HG02943 (cell line): ENCODE measurements around the gene SLC25A41.

Experiments
- ATAC-seq: cut with Tn5 transposase; IDR thresholded peaks from one replicate; pipeline ENCODE4 v1.9.1; 2021; ENCODE audit warnings: mild to moderate bottlenecking, low read depth, moderate library complexity; ENCODE audit not compliant: unreplicated experiment

Gene SLC25A41

DNA sequence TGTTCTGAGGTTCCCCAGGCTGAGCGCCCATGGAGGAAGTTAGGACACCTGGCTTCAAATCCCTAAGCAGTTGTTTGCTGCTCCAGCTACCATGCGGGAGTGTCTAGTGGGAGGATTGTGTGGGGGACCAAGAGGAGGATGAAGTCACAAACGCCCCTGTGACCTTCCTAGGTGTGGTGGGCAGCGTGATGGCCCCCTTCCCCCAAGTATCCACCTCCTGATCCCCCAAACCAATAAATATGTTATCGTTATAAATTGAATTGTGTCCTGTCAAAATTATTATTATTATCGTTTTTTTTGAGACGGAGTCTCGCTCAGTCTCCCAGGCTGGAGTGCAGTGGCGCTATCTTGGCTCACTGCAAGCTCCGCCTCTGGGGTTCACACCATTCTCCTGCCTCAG, at the start of gene SLC25A41:
Gene SLC25A41 (minus strand): TSS at position 101 of the 400 bp plus-strand sequence. CDS start 70 bp downstream, at position 31.
- no peak for ATAC-seq

DNA sequence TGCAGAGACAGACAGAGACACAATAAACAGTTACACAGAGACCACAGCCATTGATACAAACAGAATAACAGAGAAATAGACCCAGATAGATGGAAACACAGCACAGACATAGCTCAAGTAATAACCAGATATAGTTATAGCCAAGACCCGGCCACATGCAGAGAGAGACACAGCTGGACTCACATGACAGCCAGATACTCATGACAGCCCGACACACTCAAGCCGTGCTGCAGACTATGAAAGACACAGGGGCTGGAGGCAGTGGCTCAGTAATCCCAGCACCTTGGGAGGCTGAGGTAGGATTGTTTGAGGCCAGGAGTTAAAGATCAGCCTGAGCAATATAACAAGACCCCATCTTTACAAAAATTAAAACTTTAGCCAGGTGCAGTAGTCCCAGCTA, 49.7 kb upstream of the SLC25A41 start:
- no peak for ATAC-seq

DNA sequence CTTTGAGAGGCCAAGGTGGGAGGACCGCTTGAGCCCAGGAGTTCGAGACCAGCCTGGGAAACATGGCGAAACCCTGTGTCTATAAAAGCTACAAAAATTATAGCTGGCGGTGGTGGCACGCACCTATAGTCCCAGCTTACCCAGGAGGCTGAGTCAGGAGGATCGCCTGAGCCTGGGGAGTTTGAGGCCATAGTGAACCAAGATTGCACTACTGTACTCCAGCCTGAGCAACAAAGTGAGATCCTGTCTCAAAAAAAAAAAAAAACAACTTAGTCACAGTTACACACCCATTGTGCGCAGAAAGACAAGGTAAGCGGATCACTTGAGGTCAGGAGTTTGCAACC, 48.8 kb upstream of the SLC25A41 start:
- ATAC-seq, result no peak

DNA sequence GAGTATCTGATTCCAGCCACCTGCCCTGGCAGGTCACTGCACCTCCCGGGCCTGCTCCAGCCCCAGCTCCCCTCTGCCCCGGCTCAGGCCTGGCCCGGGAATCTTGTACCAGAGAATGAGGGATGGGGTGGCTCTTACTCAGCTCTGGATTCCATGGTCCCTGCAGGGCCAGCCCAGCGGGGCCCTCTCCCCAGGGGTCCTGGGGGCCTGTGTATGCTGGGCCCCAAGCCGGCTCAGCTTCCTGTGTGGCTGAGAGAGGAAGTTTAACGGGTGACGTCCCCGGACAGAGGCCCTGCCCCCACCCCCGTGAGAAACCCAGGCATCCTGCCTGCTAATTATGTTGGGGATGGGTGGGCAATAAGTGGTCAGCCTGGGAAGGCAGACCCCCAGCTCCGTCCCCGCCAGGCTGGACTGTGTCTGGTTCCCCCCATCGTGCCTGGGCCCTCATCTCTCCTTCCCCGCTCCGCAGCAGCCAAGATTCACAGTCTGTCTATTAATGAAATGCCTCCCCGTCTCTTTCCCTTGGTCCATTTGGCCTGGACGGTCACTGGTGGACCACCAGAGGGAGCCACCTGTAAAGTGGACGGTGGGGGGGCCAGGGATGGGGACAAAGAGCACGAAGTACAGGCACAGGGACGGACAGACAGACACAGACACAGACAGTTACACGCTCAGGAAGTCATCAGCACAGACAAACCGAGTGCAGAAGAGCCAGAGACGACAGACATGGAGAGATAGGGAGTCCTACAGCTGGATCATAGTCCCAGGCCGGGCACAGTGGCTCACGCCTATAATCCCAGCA, 48.2 kb upstream of the SLC25A41 start, which contains the start of gene DENND1C:
Gene DENND1C (minus strand): TSS at position 247 of the 802 bp plus-strand sequence. CDS start 92 bp downstream, at position 155.
- peak; percentile 62 for ATAC-seq

DNA sequence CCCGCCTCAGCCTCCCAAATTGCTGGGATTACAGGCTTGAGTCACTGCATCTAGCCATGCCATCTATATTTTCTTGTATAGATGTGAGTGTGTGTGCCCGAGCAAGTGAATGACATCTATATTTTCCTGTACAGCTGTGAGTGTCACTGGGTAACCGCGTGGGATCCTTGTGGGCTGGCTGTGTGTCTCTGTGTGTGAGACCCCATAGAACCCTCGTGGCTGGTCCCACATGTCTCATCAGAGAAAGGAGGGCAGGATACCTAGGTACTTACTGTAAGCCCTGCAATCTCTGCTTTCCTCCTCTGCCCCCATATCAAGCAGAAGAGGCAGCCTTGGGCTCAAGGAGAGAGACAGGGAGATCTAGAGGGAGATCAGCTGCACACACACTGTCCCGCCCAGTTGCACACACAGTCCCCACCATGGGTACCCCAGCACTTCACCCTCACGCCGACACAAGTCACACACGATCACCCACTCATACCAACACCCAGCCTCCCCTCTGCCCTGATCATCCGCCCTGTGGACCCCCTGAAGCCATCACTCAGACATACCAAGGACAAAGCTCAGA, 47.4 kb upstream of the SLC25A41 start:
- no peak for ATAC-seq

DNA sequence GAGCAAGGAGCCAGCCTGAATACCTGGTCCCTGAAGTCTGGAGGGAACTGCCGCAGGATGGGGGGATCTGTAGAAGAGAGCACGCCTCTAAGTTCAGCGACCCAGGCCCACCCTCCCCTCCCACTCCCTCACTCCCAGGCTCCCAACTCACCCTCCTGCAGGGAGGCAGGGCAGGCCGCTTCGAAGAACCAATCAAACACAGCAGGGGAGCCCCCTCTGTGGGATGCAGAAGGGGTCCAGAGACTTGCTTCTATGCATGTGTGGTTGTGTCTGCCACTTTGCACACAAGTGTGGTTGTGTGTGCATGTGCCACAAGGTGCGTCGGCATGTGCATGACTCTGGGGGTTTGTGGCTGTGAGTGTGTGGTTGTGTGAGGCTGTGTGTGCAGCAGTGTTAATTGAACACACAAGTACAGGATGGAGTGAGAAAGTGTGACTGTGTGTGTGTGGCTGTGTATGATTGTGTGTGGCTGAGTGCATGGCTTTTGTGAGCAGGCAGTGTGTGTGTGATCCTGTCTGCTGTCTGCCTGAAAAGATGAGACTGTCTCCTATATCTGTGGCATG, 46.4 kb upstream of the SLC25A41 start:
- no peak for ATAC-seq

DNA sequence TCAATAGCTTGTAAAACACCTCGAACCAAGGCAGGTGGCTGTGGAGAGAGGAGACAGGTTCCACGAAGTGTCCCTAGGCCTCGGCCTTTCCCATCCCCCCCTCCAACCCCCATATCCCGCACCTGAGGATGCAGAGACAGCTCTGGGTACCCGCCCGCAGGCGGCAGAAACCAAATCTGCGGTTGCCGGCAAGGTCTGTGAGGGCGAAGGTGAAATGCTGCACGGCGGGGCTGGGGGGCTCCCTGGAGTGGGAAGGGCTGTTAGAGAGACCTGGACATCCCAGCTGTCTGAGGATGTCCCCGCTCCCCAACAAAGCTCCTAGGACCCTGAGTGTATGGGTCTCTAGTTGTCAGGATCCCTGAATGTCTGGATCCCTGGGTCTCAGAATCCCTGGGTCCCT, 45.3 kb upstream of the SLC25A41 start:
- ATAC-seq, result no peak

DNA sequence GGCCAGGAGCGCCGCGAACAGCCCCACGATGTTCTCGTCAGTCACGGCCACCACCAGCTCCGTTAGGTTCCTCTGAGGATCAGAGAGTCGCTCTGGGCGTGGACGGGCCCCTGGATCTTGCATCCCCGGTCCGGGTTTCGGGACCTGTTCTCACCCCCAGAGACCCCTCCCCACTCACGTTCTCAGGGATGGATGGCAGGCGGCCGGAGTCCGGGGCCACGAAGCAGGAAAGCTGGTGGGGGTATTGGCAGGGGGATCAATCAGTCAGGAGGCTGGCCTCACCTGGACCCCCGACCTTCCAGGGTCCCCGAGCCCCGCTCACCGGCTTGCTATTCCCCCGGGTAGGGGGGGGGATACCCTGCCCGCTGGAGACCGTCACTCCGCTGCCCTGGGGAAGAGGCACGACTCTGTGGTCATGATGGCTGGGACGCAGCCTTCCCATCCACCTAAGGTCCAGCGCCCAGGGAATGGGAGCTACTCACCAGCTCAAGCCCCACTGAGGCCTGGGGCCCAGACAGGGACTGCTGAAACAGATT, 43.4 kb upstream of the SLC25A41 start:
- ATAC-seq, result no peak

DNA sequence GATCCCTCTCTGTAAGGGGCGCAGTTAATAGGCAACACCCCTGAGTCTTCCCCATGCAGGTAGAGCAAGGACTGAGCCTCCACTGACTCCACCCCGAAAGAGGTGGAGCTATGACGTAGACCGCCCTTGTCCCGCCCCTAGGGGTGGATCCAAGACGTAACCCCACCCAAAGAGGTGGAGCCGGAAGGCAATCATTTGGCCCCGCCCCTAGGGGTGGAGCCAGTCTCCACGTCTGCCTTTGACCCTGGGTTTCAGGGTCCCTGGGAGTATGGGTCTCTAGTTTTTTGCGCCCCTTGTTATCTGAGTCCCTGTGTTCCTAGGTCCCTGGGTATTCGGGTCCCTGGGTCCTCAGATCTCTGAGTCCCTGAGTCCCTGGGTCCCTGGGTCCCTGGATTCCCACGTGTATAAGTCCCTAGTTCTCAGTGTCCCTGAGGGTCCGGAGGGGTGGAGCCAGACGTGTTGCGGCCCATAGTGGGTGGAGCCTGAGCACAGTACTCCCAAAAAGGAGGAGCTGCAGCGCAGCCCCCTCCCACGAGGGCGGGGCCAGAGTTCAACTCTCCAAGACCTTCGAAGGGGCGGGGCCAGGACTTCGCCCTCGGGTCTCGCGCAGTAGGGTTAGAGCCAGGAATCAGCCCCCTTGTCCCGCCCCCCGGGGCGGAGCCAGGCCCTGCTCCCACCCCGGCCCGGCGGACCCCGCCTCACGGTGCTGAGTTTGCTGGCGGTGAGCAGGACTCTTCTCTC, 42.8 kb upstream of the SLC25A41 start:
- no peak for ATAC-seq

DNA sequence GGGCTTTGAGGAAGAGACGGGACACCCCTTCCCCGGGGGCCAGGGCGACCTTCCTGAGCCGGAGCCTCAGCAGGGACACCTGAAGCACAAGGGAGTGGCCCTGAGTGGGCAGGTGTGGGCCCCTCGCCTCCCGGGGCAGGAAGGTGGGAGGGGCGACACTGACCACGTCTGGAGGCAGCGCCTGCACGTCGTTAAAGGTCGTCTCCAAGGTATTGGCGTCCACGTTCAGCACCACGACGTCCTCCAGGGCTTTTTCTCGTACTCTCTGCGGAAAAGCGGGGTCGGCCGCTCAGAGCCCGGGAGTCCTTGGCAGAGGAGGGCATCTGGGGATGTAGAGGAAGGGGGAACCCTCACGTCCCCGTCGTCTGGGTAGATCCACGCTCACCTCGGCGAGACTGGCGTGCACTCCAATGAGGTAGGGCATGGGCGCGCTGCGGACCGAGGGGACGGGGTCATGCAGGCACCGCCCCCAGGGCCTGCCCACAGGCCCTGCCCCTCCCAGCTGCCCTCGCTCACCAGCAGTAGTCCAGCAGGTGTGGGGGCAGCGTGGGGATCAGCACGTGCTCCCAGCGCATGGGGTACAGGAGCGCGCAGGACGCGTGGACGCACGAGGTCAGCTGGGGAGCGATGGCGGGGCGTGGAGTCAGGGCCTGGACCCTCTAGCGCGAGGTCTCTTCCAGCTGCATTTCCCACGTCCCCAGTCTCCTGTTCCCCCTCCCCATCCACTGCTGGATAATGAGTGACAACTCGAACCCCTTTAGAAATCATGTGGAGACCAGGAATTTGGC, 42.0 kb upstream of the SLC25A41 start:
- ATAC-seq, result no peak

DNA sequence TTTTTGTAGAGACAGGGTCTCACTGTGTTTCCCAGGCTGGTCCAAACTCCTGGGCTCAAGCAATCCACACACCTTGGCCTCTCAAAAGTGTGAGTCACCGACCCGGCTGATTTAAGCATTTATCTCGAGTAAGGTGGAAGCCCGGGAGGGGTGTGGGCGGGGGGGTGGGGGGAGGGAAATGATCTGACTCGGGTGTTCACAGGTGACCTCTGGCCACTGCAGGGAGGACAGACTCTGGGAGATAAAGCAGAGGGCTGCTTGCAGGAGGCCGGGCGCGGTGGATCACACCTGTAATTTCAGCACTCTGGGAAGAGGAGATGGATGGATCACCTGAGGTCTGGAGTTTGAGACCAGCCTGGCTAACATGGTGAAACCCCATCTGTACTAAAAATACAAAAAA, 40.1 kb upstream of the SLC25A41 start:
- no peak for ATAC-seq

DNA sequence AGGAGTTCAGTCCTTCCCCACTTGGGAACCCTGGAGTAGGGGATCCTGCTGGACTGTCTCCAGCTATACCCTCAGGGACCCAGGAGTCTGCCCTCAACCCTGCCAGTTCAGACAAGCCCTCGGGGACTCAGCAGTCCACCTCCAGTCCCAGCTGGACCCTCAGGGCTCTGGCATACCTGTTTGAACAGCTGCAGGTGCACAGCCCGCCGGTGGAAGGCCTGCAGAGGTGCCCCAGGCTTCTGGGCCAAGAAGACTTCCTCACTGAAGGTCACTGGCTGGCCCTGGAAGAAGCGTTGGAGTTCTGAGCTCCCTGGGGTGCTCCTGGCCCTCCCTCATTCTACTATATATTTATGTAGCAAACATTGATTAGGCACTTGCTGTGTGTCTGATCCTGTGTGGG, 39.1 kb upstream of the SLC25A41 start:
- no peak for ATAC-seq

DNA sequence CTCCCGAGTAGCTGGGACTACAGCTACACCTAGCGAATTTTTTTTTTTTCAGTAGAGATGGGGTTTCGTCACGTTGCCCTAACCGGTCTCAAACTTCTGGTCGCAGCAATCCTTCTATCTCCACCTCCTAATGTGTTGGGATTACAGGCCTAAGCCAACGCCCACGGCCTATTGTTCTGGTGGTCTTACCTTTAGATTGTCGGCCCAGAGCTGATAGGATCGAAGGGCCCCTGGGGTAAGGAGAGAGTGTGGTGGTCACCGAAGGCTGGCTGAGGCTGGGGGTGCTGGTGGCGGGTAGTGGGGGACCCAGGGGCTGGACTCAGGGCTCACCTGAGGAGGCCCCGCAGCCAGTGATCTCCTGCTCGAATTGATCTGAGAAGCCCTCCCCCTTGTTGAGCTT, 37.5 kb upstream of the SLC25A41 start:
- no peak for ATAC-seq

DNA sequence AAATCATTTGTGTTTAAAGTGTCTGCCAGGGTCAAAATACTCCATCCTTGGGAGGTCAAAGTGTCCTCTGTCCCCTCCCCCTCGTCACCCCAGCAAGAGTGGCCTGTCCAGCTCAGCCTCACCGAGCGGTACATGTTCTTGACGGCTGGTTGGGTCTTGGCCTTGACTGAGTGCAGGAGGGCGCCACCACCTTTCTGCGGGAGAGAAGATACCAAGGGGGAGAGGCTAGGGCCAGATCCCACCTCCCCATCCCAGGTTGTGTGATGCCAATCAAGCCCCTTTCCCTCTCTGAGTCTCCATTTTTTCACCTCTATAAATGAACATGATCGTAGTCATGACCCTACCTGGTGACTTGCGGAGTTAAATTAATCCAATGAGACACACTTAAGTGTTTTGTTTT, 36.6 kb upstream of the SLC25A41 start:
- no peak for ATAC-seq

DNA sequence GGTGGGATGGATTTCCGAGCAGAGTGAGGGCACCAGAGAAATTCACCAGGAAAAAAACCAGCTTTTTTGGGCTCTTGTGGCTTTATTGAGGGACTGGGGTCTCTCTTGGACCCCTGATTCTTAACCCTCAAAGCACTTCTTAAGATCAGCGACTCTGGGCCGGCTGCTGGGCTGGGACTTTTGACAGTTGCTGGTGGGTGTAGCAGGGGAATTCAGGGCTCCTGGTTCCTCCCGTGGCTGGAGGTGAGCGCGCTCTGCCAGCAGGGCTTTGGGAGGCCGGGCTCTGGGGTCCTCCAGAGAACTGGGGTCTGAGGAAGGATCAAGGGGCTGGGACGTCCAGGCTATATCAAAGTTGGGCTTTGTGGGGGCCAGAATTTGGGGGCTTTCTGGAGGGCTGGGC, 33.8 kb upstream of the SLC25A41 start:
- ATAC-seq, result no peak

DNA sequence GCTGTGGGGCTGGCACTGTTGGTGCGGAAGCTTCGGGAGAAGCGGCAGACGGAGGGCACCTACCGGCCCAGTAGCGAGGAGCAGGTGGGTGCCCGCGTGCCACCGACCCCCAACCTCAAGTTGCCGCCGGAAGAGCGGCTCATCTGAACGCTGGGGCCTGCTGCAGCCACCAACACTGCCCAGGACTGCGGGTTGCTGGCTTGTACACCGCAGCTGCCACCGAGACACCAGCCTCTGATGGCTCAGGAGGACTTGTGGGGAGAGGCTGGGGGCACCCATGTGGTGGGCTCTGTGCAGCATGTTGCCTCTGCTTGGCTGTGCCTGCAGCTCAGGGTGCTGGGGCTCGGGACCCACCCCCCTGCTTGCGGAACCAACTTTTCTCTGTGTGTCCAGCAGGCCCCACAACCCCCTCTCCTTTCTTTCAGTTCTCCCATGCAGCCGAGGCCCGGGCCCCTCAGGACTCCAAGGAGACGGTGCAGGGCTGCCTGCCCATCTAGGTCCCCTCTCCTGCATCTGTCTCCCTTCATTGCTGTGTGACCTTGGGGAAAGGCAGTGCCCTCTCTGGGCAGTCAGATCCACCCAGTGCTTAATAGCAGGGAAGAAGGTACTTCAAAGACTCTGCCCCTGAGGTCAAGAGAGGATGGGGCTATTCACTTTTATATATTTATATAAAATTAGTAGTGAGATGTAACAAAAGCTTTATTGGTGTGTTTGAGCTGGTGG, 33.1 kb upstream of the SLC25A41 start:
- ATAC-seq, result no peak

DNA sequence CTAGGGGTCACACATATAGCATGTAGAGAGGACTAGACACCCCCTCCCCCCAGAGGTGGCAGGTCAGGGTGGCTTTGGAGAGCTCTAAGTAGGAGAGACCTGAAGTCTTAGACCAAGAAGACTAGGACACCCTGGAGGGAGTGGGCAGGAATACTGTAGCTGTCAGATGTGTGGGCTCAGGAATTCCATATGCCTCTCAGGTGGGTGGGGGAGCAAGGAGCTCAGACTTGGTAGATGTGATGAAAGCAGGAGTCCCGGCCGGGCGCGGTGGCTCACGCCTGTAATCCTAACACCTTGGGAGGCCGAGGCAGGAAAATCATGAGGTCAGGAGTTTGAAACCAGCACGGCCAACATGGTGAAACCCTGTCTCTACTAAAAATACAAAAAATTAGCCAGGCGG, 32.1 kb upstream of the SLC25A41 start:
- no peak for ATAC-seq

DNA sequence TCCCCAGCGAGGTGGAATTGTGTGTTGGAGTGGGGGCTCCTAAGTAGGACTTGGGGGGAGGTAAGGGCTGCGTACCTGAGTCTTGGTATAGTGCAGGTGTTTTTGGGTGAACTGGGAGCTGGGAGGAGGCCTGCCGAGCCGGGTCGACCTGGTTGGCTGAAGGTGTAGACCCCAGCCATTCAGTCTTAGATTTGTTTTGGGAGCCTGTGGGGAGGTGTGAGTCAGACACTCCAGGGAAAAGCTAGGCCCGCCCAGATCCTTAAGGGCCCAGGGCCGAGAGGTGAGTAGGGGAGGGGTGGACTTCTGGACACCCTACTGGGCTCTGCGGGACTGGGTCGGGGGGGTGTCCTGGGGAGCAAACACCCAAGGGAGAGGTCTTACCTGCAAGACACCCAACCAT, 31.4 kb upstream of the SLC25A41 start:
- no peak for ATAC-seq

DNA sequence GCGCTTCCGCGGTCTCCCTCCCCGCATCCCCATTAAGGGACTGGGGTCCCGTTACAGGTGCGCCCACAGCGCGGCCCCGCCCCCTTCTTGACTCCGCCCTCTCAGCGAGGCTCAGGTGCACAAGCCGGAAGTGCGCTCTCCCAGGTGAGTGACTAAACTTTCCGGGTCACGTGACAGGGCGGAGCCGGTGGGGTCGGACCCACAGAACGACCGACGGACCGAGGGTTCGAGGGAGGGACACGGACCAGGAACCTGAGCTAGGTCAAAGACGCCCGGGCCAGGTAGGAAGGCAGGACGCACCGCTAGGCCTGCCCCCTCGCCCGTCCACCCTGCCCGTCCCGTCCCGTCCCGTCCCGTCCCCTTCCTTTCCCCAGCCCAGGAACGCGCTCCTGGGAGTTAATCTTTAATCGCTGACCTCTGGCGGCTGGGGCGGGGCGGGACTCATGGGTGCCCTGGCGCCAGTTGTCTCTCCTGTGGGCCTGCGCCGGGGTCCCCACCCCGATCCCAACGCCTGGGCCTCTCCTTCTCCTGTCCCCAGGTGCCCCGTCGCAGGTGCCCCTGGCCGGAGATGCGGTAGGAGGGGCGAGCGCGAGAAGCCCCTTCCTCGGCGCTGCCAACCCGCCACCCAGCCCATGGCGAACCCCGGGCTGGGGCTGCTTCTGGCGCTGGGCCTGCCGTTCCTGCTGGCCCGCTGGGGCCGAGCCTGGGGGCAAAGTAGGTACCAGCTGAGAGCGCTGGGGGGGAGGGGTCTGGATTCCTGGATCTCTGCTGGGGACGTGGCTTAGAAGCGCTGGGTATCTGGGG, 30.7 kb upstream of the SLC25A41 start, which contains the start of gene CRB3:
Gene CRB3 (plus strand): TSS at position 202 of the 804 bp plus-strand sequence. CDS start 431 bp downstream, at position 633.
- ATAC-seq, result no peak
